HepG2 (cell line): ENCODE data around the gene ZNF628. TPM values are rescaled to one million over a fixed set of nuclear protein-coding genes. Genes with fewer than 3 reads are reported as not detected.
A peak's percentile ranks its signal among the peaks of the same experiment; 100 is the strongest.

ENCODE experiments used
- ATAD3A ChIP-seq: sonication (generic); formaldehyde crosslinking; IDR thresholded peaks from 2 replicates; pipeline ENCODE4 v1.4.0; 2020; ENCODE audit warnings: missing genetic modification reagents
- GRHL1 ChIP-seq: sonication (generic); formaldehyde crosslinking; conservative IDR thresholded peaks from 2 replicates; pipeline ENCODE4 v1.8.0; 2022; ENCODE audit warnings: missing genetic modification reagents
- KDM5B ChIP-seq: sonication (generic); formaldehyde crosslinking; IDR thresholded peaks from 2 replicates; pipeline ENCODE4 v1.4.0; 2020; ENCODE audit warnings: missing genetic modification reagents, mild to moderate bottlenecking, borderline replicate concordance
- MIXL1 ChIP-seq: IDR thresholded peaks from 2 replicates; pipeline ENCODE4 v1.6.1; 2016
- NFKB2 ChIP-seq: sonication (generic); formaldehyde crosslinking; IDR thresholded peaks from 2 replicates; pipeline ENCODE4 v1.4.0; 2020; ENCODE audit warnings: missing genetic modification reagents, borderline replicate concordance
- PHB2 ChIP-seq: fragments of 450-650 bp; IDR thresholded peaks from 2 replicates; pipeline ENCODE4 v1.6.1; 2018; ENCODE audit not compliant: partially characterized antibody
- PLRG1 ChIP-seq: fragments of 450-650 bp; conservative IDR thresholded peaks from 2 replicates; pipeline ENCODE4 v1.6.1; 2016
- POGZ ChIP-seq: sonication (generic); formaldehyde crosslinking; IDR thresholded peaks from 2 replicates; pipeline ENCODE4 v1.4.0; 2020; ENCODE audit warnings: mild to moderate bottlenecking, missing genetic modification reagents
- PTBP1 ChIP-seq: fragments of 200-400 bp; formaldehyde crosslinking; IDR thresholded peaks from 2 replicates; pipeline ENCODE4 v1.6.1; 2018; ENCODE audit warnings: low read length, low read depth; ENCODE audit not compliant: poor library complexity, severe bottlenecking
- RARG ChIP-seq: sonication (generic); formaldehyde crosslinking; IDR thresholded peaks from 2 replicates; pipeline ENCODE4 v1.4.0; 2020; ENCODE audit warnings: low read depth, mild to moderate bottlenecking, missing genetic modification reagents
- RFX1 ChIP-seq: fragments of 450-650 bp; IDR thresholded peaks from 2 replicates; pipeline ENCODE4 v1.6.1; 2017
- TAF1 ChIP-seq: sonication (generic); formaldehyde crosslinking; IDR thresholded peaks from 2 replicates; pipeline ENCODE4 v1.4.0; 2020; ENCODE audit warnings: missing genetic modification reagents
- TBX3 ChIP-seq: fragments of 450-650 bp; IDR thresholded peaks from 2 replicates; pipeline ENCODE4 v1.6.1; 2017; ENCODE audit warnings: antibody characterized with exemption, mild to moderate bottlenecking, inconsistent platforms, borderline replicate concordance
- ZBTB21 ChIP-seq: sonication (generic); formaldehyde crosslinking; IDR thresholded peaks from 2 replicates; pipeline ENCODE4 v1.4.0; 2020; ENCODE audit warnings: missing genetic modification reagents
- ZBTB42 ChIP-seq: sonication (generic); formaldehyde crosslinking; IDR thresholded peaks from 2 replicates; pipeline ENCODE4 v1.5.0; 2020; ENCODE audit warnings: mild to moderate bottlenecking, missing genetic modification reagents
- ZHX1 ChIP-seq: sonication (generic); formaldehyde crosslinking; IDR thresholded peaks from 2 replicates; pipeline ENCODE4 v1.8.1; 2022; ENCODE audit warnings: low read depth, mild to moderate bottlenecking, missing genetic modification reagents
- ZNF605 ChIP-seq: sonication (generic); formaldehyde crosslinking; IDR thresholded peaks from 2 replicates; pipeline ENCODE4 v1.8.0; 2022; ENCODE audit warnings: mild to moderate bottlenecking, missing genetic modification reagents
- ZNF619 ChIP-seq: sonication (generic); formaldehyde crosslinking; IDR thresholded peaks from 2 replicates; pipeline ENCODE4 v1.4.0; 2020; ENCODE audit warnings: mild to moderate bottlenecking, missing genetic modification reagents
- ZNF724P ChIP-seq: sonication (generic); formaldehyde crosslinking; IDR thresholded peaks from 2 replicates; pipeline ENCODE4 v1.8.0; 2022; ENCODE audit warnings: missing genetic modification reagents, borderline replicate concordance
- polyA plus RNA-seq, 8 experiments: library from polyadenylated mRNA; depleted of rRNA in 3 of 8; stranded (reverse) in 7 of 8; unstranded in 1 of 8; fragments of >200 nt; fragmentation: Illumina TruSeq in 4 of 8; extraction: Trizol in 4 of 8; gene quantifications; 2 replicates each; pipeline versions ENCODE4 v1.2.1 to v1.2.3, GENCODE V29; 2011 to 2016; ENCODE audit warnings: low read depth in 4 of 8, missing spikeins in 1 of 8, mixed read lengths in 1 of 8; ENCODE audit not compliant: insufficient read depth in 1 of 8
- total RNA-seq, 5 experiments: library from RNA; depleted of rRNA; stranded (reverse); fragments of >200 nt; fragmentation: Illumina TruSeq; extraction: Trizol; gene quantifications; 2 replicates each; pipeline ENCODE4 v1.2.3, GENCODE V29; 2016; ENCODE audit warnings: low read depth in 1 of 5
- TF ChIP-seq, protein P1 (sequence below): sonication (generic); formaldehyde crosslinking; IDR thresholded peaks from 2 replicates; pipeline ENCODE4 v1.4.0; 2020; ENCODE audit warnings: mild to moderate bottlenecking, missing genetic modification reagents
- TF ChIP-seq, protein P2 (sequence below): sonication (generic); formaldehyde crosslinking; IDR thresholded peaks from 2 replicates; pipeline ENCODE4 v1.8.0; 2022; ENCODE audit warnings: mild to moderate bottlenecking, missing genetic modification reagents; ENCODE audit not compliant: insufficient replicate concordance

The ZNF628 gene
- total and polyA plus RNA-seq, 2 of the 13 experiments (the other 11 are each of a cell fraction or from before 2014, with no cell fraction given), result 0.54 to 1.2 TPM

DNA sequence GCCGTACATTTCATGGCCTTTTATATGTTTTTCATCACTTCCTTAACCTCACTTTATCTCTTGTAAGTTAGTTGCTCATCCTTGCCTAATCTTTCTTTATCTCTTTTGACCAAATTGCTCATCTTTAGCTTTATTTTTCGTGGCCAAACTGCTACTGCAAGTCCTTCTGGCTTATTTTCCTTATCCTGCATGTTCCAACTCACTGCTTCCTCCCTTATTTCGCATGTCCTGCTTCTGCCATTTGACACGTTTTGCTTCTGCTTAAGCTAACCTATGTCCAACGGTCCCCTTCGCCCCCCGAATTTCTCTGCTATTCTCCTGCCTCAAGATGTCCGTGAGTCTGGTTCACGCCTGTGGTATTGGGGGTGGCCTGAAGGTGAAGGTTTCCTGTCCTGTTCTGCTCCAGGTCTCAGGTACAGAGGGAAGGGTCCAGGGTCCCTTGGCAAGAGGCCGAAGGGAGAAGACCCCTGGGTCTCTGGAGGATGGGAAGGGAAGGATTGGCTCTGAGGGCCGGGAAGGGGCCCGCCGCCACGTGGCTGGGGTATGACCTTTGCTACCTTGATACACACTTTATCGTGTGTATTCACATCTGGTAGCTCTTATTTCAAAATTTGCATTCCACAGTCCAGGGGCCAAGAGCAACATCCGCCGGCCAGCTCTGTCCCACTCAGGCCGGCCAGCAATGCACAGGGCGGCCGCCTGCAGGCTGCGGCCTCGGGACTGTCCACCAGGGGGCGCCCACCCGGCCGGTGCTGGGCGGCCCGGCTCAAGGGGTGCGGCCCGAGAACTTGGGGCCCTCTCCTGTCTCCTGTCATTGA, 9.0 kb upstream of the ZNF628 start (continued):
- TF ChIP-seq, protein P1, sequence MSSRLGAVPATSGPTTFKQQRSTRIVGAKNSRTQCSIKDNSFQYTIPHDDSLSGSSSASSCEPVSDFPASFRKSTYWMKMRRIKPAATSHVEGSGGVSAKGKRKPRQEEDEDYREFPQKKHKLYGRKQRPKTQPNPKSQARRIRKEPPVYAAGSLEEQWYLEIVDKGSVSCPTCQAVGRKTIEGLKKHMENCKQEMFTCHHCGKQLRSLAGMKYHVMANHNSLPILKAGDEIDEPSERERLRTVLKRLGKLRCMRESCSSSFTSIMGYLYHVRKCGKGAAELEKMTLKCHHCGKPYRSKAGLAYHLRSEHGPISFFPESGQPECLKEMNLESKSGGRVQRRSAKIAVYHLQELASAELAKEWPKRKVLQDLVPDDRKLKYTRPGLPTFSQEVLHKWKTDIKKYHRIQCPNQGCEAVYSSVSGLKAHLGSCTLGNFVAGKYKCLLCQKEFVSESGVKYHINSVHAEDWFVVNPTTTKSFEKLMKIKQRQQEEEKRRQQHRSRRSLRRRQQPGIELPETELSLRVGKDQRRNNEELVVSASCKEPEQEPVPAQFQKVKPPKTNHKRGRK, result no peak
- TF ChIP-seq MIXL1, result no peak
- TF ChIP-seq NFKB2 (CRISPR knock-in tag), result no peak; the same call in 1 of the 2 replicates
- no peak for TF ChIP-seq ZNF619 (CRISPR knock-in tag)
- TF ChIP-seq, protein P2, sequence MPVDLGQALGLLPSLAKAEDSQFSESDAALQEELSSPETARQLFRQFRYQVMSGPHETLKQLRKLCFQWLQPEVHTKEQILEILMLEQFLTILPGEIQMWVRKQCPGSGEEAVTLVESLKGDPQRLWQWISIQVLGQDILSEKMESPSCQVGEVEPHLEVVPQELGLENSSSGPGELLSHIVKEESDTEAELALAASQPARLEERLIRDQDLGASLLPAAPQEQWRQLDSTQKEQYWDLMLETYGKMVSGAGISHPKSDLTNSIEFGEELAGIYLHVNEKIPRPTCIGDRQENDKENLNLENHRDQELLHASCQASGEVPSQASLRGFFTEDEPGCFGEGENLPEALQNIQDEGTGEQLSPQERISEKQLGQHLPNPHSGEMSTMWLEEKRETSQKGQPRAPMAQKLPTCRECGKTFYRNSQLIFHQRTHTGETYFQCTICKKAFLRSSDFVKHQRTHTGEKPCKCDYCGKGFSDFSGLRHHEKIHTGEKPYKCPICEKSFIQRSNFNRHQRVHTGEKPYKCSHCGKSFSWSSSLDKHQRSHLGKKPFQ (CRISPR knock-in tag), result no peak
- no peak; the same call in 1 of the 2 replicates for TF ChIP-seq KDM5B (CRISPR knock-in tag)
- no peak for TF ChIP-seq GRHL1
- 0 out of 2 replicates have a peak, but pooled peaks have one; percentile 28 for TF ChIP-seq ZNF605 (CRISPR knock-in tag)
- TF ChIP-seq PHB2, result no peak
- TF ChIP-seq RFX1, result no peak
- TF ChIP-seq TBX3, result no peak
- TF ChIP-seq PLRG1, result no peak
- peak; percentile 88; the same call in 1 of the 2 replicates for TF ChIP-seq ZBTB42 (CRISPR knock-in tag)
- TF ChIP-seq RARG (CRISPR knock-in tag), result no peak
- TF ChIP-seq ATAD3A, result no peak
- TF ChIP-seq ZNF724P (CRISPR knock-in tag), result no peak
- no peak for TF ChIP-seq ZBTB21 (CRISPR knock-in tag)
- TF ChIP-seq ZHX1, result no peak
- TF ChIP-seq TAF1 (CRISPR knock-in tag), result peak; percentile 23; the same call in 1 of the 2 replicates
- no peak for TF ChIP-seq POGZ (CRISPR knock-in tag)
- TF ChIP-seq PTBP1, result no peak
